ENCODE data around the gene UGT1A9.

DNA sequence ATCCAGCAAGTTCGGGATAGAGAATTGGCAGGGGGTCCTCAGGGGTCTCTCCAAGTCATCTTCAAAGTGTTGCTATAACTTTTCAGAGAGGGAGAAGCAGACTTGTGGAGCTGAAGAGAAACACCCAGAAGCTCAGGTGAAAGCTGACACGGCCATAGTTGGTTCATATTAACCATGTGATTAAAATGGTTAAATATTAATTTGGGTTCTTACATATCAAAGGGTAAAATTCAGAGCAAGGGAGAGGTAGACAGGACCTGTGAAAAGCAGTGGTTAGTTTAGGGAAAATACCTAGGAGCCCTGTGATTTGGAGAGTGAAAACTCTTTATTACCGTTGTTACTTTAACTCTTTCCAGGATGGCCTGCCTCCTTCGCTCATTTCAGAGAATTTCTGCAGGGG lies 20.9 kb downstream of the UGT1A9 start, which contains the start of gene UGT1A6:
- TF ChIP-seq, protein P1, sequence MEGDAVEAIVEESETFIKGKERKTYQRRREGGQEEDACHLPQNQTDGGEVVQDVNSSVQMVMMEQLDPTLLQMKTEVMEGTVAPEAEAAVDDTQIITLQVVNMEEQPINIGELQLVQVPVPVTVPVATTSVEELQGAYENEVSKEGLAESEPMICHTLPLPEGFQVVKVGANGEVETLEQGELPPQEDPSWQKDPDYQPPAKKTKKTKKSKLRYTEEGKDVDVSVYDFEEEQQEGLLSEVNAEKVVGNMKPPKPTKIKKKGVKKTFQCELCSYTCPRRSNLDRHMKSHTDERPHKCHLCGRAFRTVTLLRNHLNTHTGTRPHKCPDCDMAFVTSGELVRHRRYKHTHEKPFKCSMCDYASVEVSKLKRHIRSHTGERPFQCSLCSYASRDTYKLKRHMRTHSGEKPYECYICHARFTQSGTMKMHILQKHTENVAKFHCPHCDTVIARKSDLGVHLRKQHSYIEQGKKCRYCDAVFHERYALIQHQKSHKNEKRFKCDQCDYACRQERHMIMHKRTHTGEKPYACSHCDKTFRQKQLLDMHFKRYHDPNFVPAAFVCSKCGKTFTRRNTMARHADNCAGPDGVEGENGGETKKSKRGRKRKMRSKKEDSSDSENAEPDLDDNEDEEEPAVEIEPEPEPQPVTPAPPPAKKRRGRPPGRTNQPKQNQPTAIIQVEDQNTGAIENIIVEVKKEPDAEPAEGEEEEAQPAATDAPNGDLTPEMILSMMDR (conservative IDR thresholded peaks at IDR 0.05), result no peak
- TF ChIP-seq EZH2 (IDR thresholded peaks at IDR 0.05; ENCODE audit: low read depth), result no peak

All from PC-9 (cell line).